Lower lobe of right lung (tissue), 2 donors: Measurements from ENCODE around the gene FBLN2. TPM values are rescaled to one million over a fixed set of nuclear protein-coding genes. Genes with fewer than 3 reads are reported as not detected.

Experiments used
- ATAC-seq, 2 donors: fragments of 200-7000 bp; cut with Tn5 transposase; one replicate each; pipeline ENCODE4 v1.9.1; 2020 to 2022; ENCODE audit warnings: mild to moderate bottlenecking in 2 of 2, moderate library complexity in 2 of 2
- DNase-seq: peaks from one replicate; pipeline ENCODE4 v3.0.0-alpha.2; 2020
- H3K27ac ChIP-seq: fragments of 200-600 bp; one replicate; pipeline ENCODE4 v1.8.0; 2022
- H3K27me3 ChIP-seq: fragments of 200-600 bp; one replicate; pipeline ENCODE4 v1.8.0; 2022; ENCODE audit warnings: low read depth
- H3K36me3 ChIP-seq: fragments of 200-600 bp; one replicate; pipeline ENCODE4 v1.8.0; 2022; ENCODE audit warnings: mild to moderate bottlenecking
- H3K4me1 ChIP-seq: fragments of 200-600 bp; one replicate; pipeline ENCODE4 v1.8.0; 2022
- H3K4me3 ChIP-seq: fragments of 200-600 bp; one replicate; pipeline ENCODE4 v1.8.0; 2022; ENCODE audit warnings: mild to moderate bottlenecking
- H3K9me3 ChIP-seq: fragments of 200-600 bp; one replicate; pipeline ENCODE4 v1.8.0; 2022
- intact Hi-C: fragments of 100-400 bp; cut with DNase I; formaldehyde crosslinking; loops from one replicate; pipeline ENCODE4 v1.11.0; 2022
- total RNA-seq: library from RNA; stranded (reverse); fragmentation: NEBNext Ultra II Directional; extraction: Animal tissue kit (Norgen Biotek cat#: 25700); gene quantifications from one replicate; pipeline ENCODE4 v1.2.1, GENCODE V29; 2021
- TF ChIP-seq, protein P1 (sequence below): fragments of 200-600 bp; IDR thresholded peaks from one replicate; pipeline ENCODE4 v1.8.0; 2022; ENCODE audit warnings: antibody characterized with exemption, mild to moderate bottlenecking
- donor health status: DM: no; HTN: yes; CAD: no; lungs with severe emphysema.

The FBLN2 gene
- total RNA-seq, 1 donor from 2014 or later: 40.8 TPM

DNA sequence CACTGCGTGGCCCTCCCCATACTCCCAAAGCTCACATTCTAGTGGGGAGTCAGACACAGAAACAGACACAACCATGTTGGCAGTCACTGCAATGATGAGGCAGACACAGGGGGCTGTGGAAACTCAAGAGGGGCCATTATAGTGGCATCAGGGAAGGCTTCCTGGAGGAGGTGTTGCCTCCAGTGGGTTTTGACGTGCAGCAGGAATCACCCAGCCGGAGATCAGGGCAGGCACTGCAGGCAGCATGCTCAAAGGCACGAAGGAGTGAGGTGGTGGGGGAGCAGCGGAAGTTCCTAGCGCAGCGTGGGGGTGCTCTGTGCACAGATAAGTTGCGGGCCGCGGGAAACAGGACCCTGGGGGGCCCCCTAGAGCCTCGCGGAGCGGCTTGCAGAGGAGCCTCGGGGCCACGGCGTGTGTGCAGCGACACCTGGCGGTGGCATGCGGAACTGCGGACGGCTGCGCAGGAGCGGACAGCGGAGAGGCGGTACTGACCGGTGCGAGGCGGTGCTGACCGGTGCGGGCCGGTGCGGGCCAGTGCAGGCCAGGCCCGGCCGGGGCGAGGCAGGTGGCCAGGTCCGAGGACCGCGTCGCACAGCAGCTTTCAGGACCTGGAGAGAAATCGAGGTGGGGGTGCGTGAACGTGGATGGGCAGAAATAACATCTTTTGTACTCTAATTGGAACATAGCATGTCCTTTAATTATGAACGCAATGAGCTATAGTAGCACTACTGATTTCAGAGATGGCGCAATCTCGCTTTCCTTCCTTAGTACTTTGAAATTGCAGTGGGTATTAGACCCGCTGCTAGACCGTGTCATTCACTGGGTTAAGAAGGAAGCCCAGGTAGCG, 101.5 kb downstream of the FBLN2 start:
- Histone ChIP-seq H3K36me3 (no peaks in the 10 kb centered on the region), H3K4me1 (peaks cover 22% of the 10 kb centered on the region), H3K9me3 (no peaks in the 10 kb centered on the region), H3K27me3 (peaks cover 20% of the 10 kb centered on the region), H3K27ac (no peak overlapping the region), H3K4me3 (peak overlapping the region; percentile 15)
- intact Hi-C loops: loop anchor here (10.0 kb wide), 1 partner anchor 234 kb away; the partner anchor contains the start of gene WNT7A
- TF ChIP-seq, protein P1, sequence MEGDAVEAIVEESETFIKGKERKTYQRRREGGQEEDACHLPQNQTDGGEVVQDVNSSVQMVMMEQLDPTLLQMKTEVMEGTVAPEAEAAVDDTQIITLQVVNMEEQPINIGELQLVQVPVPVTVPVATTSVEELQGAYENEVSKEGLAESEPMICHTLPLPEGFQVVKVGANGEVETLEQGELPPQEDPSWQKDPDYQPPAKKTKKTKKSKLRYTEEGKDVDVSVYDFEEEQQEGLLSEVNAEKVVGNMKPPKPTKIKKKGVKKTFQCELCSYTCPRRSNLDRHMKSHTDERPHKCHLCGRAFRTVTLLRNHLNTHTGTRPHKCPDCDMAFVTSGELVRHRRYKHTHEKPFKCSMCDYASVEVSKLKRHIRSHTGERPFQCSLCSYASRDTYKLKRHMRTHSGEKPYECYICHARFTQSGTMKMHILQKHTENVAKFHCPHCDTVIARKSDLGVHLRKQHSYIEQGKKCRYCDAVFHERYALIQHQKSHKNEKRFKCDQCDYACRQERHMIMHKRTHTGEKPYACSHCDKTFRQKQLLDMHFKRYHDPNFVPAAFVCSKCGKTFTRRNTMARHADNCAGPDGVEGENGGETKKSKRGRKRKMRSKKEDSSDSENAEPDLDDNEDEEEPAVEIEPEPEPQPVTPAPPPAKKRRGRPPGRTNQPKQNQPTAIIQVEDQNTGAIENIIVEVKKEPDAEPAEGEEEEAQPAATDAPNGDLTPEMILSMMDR: peak; percentile 100
- peak; percentile 85 to 87 for ATAC-seq
- peak; percentile 86 for DNase-seq

DNA sequence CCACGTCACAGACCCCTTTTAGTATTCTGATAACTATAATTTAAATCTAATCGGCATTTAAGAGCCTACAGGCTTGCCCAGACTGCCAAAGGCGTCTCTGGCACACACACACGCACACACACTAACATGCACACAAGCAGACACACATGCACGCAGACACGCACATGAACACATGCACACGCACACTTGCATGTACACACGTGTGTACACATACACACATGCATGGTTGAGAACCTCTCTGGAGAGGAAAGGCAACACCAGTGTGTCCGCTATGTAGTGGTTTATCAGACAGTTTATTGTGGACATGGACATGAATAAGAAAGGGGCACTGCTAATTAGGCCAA, 102.1 kb downstream of the FBLN2 start:
- intact Hi-C loops: loop anchor here (10.0 kb wide), 1 partner anchor 234 kb away; the partner anchor contains the start of gene WNT7A
- Histone ChIP-seq H3K27ac (no peak overlapping the region), H3K4me1 (peaks cover 22% of the 10 kb centered on the region), H3K9me3 (no peaks in the 10 kb centered on the region), H3K4me3 (no peak overlapping the region), H3K27me3 (peaks cover 22% of the 10 kb centered on the region), H3K36me3 (no peaks in the 10 kb centered on the region)
- TF ChIP-seq, protein P1: no peak
- DNase-seq: no peak
- ATAC-seq: no peak

DNA sequence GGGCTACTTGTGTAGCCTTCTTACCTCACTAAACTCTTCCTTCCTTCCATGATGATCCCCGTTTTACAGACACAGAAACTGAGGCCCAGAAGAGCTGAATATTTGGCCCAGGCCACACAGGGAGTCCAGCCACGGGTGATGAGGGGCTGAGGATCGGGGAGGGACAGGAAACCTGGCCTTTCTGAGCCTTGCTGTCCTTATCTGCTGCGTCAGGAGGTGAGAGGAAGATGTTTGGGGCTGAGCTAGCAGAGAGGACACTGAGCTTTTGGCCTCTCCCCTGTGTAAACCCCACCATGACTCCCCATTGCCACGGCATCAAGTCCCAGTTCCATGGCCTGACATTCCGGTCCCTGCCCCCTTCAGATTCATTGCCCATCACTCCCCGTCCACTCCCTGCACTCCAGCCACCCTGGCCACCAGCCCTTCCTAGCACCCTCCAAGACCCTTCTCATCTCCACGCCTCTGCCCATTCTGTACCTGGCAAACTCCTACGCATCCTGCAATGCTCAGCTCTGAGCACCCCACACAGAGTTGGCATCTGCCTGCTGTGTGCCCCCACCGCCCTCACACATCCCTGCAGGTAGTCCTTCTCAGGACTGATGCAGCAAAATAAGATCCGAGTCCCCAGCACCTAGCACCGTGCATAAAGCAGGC, 103.0 kb downstream of the FBLN2 start:
- peaks cover 22% of the 10 kb centered on the region for H3K4me1 ChIP-seq
- no peak for ATAC-seq
- H3K9me3 ChIP-seq: no peaks in the 10 kb centered on the region
- TF ChIP-seq, protein P1: no peak
- no peak overlapping the region for H3K4me3 ChIP-seq
- H3K36me3 ChIP-seq: no peaks in the 10 kb centered on the region
- intact Hi-C loops: loop anchor here (10.0 kb wide), 1 partner anchor 233 kb away; the partner anchor contains the start of gene WNT7A
- H3K27ac ChIP-seq: no peak overlapping the region
- no peak for DNase-seq
- peaks cover 25% of the 10 kb centered on the region for H3K27me3 ChIP-seq

DNA sequence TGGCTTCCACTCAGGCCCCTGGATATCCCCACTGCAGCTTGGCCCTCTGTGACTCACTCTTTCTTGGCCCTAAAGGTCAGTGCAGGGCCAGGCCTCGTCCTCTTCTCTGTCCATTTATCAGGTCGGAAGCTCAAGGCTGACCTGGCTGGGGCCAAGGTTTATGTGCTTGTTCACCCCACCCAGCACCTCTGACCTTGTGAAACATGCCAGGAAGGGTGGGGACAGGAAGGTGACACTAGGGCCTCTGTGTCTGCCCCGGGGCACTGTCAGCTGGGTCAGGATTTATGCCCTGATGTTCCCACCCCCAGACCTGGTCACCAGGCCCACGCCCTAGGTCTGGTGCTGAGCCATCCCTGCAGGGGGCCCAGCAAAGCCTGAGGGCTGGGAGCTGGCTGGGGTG, 103.8 kb downstream of the FBLN2 start:
- Histone ChIP-seq H3K9me3 (no peaks in the 10 kb centered on the region), H3K27ac (no peak overlapping the region), H3K4me1 (peaks cover 17% of the 10 kb centered on the region), H3K27me3 (peaks cover 32% of the 10 kb centered on the region), H3K36me3 (no peaks in the 10 kb centered on the region), H3K4me3 (no peak overlapping the region)
- ATAC-seq: no peak
- TF ChIP-seq, protein P1: no peak
- DNase-seq: no peak
- intact Hi-C loops: loop anchor here (10.0 kb wide), 1 partner anchor 232 kb away; the partner anchor contains the start of gene WNT7A

DNA sequence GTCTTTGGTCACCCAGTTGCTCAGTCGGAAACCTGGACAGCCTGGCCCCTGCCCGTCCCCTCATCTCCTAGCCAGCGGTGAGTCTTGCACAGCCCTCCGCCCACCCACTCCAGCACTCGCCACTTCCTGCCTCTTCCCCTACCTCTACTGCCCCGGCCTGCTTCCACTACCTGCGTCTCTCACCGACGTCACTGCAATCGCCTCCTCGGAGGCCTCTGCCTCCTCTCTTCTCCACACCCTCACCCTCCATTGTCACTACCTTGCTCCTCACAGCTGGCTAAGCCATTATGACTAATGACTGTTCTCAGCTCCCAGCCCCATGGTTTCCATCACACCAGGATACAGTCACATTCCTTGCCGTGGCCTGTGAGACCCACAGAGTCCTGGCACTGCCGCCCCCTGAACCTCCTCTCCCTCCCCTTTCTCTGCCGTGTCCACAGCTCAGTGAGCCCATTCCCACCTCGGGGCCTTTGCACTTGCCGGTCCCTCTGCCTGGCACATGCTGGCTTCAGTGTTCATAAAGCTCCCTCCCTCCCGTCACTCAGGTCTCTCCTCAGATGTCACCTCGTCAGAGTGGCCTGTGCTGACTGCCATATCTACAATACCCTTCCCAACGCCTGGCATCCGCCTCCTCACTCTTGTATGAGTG, 104.8 kb downstream of the FBLN2 start:
- DNase-seq (no peak), ATAC-seq (no peak)
- Histone ChIP-seq H3K4me3 (no peak overlapping the region), H3K36me3 (no peaks in the 10 kb centered on the region), H3K4me1 (peaks cover 13% of the 10 kb centered on the region), H3K27me3 (peaks cover 35% of the 10 kb centered on the region), H3K27ac (no peak overlapping the region), H3K9me3 (no peaks in the 10 kb centered on the region)
- TF ChIP-seq, protein P1: no peak
- intact Hi-C loops: loop anchor here (10.0 kb wide), 1 partner anchor 231 kb away; the partner anchor contains the start of gene WNT7A
